ENCODE results near the gene EFS.
A peak's percentile ranks its signal among the peaks of the same experiment; 100 is the strongest.

Gene EFS

DNA sequence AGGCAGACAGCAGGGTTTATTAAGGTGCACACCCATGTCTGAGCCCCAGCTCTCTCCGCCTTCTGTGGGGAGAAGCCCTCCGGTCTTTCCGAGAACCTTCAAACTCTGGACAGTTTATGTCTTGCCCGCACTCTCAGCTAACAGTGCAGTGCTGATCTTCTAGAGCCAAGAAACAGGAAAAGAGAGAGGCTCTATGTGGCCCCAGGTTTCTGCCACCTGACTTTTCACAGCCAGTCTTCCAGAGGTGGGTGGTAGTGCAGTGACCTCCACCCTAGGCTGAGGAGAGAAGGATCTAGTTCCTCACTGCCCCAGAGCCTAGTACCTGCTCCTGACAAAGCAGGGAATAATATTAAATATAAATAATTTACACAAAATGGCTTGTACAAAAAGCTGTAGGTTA, 8.3 kb downstream of the EFS start:
- in situ Hi-C loops (cut with HindIII; ENCODE audit: low sequenced_read_pairs): no loop called here
- no peak for DNase-seq (ENCODE audit: low read depth)
- TF ChIP-seq, protein P1, sequence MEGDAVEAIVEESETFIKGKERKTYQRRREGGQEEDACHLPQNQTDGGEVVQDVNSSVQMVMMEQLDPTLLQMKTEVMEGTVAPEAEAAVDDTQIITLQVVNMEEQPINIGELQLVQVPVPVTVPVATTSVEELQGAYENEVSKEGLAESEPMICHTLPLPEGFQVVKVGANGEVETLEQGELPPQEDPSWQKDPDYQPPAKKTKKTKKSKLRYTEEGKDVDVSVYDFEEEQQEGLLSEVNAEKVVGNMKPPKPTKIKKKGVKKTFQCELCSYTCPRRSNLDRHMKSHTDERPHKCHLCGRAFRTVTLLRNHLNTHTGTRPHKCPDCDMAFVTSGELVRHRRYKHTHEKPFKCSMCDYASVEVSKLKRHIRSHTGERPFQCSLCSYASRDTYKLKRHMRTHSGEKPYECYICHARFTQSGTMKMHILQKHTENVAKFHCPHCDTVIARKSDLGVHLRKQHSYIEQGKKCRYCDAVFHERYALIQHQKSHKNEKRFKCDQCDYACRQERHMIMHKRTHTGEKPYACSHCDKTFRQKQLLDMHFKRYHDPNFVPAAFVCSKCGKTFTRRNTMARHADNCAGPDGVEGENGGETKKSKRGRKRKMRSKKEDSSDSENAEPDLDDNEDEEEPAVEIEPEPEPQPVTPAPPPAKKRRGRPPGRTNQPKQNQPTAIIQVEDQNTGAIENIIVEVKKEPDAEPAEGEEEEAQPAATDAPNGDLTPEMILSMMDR (IDR thresholded peaks at IDR 0.05; ENCODE audit: low read depth, low read length, missing control alignments): no peak
- H3K4me3 ChIP-seq (ENCODE audit: low read depth, low read length): no peak overlapping the region

DNA sequence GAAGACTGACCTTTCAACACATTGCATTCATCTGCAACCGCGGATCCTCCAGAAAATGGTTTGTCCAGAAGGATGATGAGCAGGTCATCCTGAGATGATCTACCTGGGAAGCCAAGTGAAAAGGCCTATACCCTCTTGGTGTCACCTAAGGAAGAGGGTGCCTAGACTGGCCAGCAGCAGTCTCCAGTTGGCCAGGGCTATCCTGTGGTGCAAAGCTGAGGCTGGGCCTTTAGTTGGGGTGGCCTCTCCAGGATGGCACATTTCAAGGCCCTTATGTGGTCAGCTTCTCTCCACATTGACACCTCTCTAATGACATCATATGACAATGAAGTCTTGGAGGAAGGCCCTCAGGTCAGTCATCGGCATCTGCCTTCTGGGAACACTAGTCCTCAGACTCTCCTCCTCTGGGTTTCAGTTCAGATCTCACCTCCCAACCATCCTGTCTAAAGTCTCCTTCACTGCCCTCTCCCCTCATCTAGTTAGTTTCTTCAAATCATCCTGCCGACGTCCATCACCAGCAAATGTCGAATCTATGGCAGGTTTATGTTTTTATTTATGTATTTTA, 9.0 kb downstream of the EFS start:
- no peak overlapping the region for H3K4me3 ChIP-seq (ENCODE audit: low read depth, low read length)
- in situ Hi-C loops (cut with HindIII; ENCODE audit: low sequenced_read_pairs): no loop called here
- DNase-seq (ENCODE audit: low read depth): no peak
- TF ChIP-seq, protein P1 (IDR thresholded peaks at IDR 0.05; ENCODE audit: low read depth, low read length, missing control alignments): no peak

DNA sequence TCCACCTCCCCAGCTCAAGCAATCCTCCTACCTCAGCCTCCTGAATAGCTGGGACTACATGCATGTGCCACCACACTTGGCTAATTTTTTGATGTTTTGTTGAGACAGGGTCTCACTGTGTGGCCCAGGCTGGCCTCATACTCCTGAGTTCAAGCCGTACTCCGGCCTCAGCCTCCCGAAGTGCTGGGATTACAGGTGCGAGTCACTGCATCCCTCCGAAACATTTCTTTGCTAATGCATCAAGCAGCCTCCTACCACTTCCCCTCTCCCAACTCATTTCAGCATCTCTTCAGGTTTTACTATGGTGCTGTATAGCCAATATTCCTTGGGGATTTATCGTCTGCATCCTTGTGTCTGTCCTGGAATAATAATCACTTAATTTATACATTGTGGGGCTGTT, 10.0 kb downstream of the EFS start:
- in situ Hi-C loops (cut with HindIII; ENCODE audit: low sequenced_read_pairs): no loop called here

DNA sequence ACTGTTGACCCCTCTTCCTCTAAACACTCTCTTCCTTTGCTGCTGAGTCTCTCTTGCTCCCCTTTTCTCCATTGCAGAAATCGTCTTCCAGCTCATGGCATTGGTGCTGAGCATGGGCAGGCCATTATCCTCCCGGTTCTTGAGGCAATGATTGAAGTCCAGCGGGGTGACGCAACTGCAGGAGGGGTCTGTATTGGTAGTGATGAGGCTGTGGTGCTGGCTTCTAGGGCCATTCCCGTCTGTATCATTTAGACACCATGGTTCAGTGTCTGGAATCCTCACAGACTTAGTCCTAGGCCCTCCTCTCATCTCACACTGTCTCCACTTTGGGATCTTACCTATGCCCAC, 11.6 kb downstream of the EFS start:
- TF ChIP-seq, protein P1 (IDR thresholded peaks at IDR 0.05; ENCODE audit: low read depth, low read length, missing control alignments): no peak
- no peak overlapping the region for H3K4me3 ChIP-seq (ENCODE audit: low read depth, low read length)
- no peak for DNase-seq (ENCODE audit: low read depth)
- in situ Hi-C loops (cut with HindIII; ENCODE audit: low sequenced_read_pairs): no loop called here

More for the DNA sequence above, 10.0 kb downstream of the EFS start:
- no peak overlapping the region for H3K4me3 ChIP-seq (ENCODE audit: low read depth, low read length)
- TF ChIP-seq, protein P1 (IDR thresholded peaks at IDR 0.05; ENCODE audit: low read depth, low read length, missing control alignments): no peak
- DNase-seq (ENCODE audit: low read depth): no peak

DNA sequence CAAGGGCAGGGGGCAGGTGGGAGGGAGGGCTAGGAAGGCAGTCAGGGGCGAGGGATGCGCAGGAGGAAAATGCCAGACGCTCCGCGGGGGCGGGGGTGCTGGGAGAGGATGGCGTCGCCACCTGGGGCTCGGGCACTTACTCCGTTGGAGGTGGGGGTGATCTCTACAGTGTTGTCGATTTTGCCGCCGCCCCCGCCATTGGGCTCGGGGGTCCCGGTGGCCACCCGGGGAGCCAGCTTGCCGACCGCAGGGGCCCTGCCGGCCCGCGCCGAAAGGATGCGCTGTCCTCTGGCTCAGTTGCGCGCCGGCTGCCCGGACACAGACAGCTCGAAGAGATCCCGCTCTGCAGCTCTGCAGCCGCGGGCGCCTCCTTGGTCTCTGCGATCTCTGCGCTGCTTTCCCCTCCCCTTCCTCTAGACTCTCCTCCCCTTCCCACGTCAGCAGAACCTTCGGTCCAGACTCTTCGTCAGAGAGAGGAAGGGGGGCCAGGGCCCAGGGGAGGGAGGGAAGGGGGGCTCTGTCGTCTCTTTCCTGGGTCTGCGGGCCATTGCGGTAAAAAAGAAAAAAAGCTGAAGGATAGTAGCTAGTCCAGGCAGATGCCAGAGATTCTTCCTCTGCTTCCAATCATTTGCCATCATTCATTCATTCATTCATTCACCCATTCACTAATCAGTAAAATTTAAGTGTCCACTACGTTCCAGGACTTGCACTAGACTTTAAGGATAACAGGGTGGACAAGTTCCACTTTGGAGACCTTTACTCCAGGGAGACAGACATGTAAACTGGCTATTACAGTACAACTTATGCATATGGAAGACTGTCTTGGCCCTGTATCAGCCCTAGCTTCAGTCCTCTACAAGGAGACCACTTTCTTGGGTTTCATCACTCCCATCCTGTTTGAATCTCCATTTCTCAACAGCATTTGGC, 12.2 kb downstream of the EFS start, which contains the start of gene SLC22A17:
SLC22A17 (minus strand) TSS at position 382 of the 927 bp plus-strand sequence.
- in situ Hi-C loops (cut with HindIII; ENCODE audit: low sequenced_read_pairs): no loop called here
- TF ChIP-seq, protein P1 (IDR thresholded peaks at IDR 0.05; ENCODE audit: low read depth, low read length, missing control alignments): no peak
- peak within 1 kb of the TSS; percentile 75 for H3K4me3 ChIP-seq (ENCODE audit: low read depth, low read length)

DNA sequence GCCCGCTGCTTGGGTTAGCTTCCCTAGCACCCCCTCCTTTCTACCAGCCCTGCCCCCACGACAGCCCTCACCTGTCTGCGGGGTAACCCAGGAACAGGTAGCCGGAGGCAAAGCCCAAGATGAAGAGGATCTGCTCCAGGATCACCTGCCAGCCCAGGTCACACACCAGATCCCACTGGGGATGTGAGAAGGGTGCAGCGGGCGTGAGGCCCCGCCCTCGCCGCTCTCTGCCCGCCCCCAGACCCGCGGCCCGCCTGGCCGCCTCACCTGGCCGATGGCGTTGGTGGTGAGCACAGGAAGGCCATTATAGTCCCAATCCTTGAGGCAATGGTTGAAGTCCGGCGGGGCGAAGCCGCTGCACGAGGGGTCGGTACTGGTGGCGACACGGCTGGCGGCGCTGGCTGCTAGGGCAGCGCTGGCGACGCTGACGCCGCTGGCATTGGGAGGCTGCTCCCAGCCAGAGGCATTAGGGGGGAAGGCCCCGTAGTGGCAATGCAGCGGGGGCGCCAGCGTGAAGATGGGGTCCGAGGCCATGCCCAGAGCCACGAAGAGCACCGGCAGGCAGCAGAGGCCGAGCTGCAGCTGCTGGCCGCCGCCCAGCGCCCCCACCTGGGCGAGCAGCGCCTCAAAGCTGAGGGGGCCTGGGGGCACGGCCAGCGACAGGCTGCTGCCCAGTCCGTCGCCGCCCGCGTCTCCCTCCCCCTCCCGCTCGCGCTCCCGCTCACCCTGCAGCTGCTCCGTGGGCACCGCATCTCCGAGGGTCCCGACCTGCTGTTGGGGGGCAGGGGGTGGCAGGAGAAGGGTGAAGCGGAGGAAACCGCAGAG, 13.1 kb downstream of the EFS start:
- DNase-seq (ENCODE audit: low read depth): no peak
- in situ Hi-C loops (cut with HindIII; ENCODE audit: low sequenced_read_pairs): no loop called here
- peak overlapping the region; percentile 75 for H3K4me3 ChIP-seq (ENCODE audit: low read depth, low read length)
- TF ChIP-seq, protein P1 (IDR thresholded peaks at IDR 0.05; ENCODE audit: low read depth, low read length, missing control alignments): no peak

More for the DNA sequence above, 12.2 kb downstream of the EFS start, which contains the start of gene SLC22A17:
- peak; percentile 81 for DNase-seq (ENCODE audit: low read depth)

Measured in astrocyte of the cerebellum (primary cell).